GM21529 (cell line): ENCODE data around the gene ARHGEF38.
A peak's percentile ranks its signal among the peaks of the same experiment; 100 is the strongest.

Experiments
- ATAC-seq: cut with Tn5 transposase; IDR thresholded peaks from one replicate; pipeline ENCODE4 v1.9.1; 2021; ENCODE audit not compliant: unreplicated experiment

ARHGEF38 gene

GRCh38 chr4:105558277-105558676 is 5.9 kb downstream of the ARHGEF38 start:
- ATAC-seq: no peak

- no peak for ATAC-seq
Measured at GRCh38 chr4:105560421-105560848, 8.0 kb downstream of the ARHGEF38 start.

- no peak for ATAC-seq
Measured at GRCh38 chr4:105563352-105563751, 10.9 kb downstream of the ARHGEF38 start.

GRCh38 chr4:105568584-105568983 is 16.2 kb downstream of the ARHGEF38 start:
- no peak for ATAC-seq

GRCh38 chr4:105569057-105569865 is 16.8 kb downstream of the ARHGEF38 start:
- ATAC-seq: no peak

- ATAC-seq: no peak
Measured at GRCh38 chr4:105569866-105570236, 17.4 kb downstream of the ARHGEF38 start.

GRCh38 chr4:105572296-105572695 is 19.9 kb downstream of the ARHGEF38 start:
- ATAC-seq: no peak

- no peak for ATAC-seq
Measured at GRCh38 chr4:105586638-105587328, 34.4 kb downstream of the ARHGEF38 start.

- ATAC-seq: no peak
Measured at GRCh38 chr4:105587841-105588240, 35.4 kb downstream of the ARHGEF38 start.

GRCh38 chr4:105588252-105588651 is 35.8 kb downstream of the ARHGEF38 start:
- ATAC-seq: no peak

- ATAC-seq: no peak
Measured at GRCh38 chr4:105591573-105591972, 39.2 kb downstream of the ARHGEF38 start.

- peak; percentile 92 for ATAC-seq
Measured at GRCh38 chr4:105594099-105595010, 41.9 kb downstream of the ARHGEF38 start.

- ATAC-seq: no peak
Measured at GRCh38 chr4:105596684-105597083, 44.3 kb downstream of the ARHGEF38 start.

GRCh38 chr4:105598052-105598451 is 45.6 kb downstream of the ARHGEF38 start:
- ATAC-seq: no peak

- no peak for ATAC-seq
Measured at GRCh38 chr4:105598787-105599186, 46.4 kb downstream of the ARHGEF38 start.

- no peak for ATAC-seq
Measured at GRCh38 chr4:105599482-105599881, 47.1 kb downstream of the ARHGEF38 start.

- ATAC-seq: no peak
Measured at GRCh38 chr4:105599932-105600655, 47.7 kb downstream of the ARHGEF38 start.

- no peak for ATAC-seq
Measured at GRCh38 chr4:105600951-105601350, 48.5 kb downstream of the ARHGEF38 start.

- ATAC-seq: no peak
Measured at GRCh38 chr4:105601406-105601805, 49.0 kb downstream of the ARHGEF38 start.

GRCh38 chr4:105603158-105603557 is 50.7 kb downstream of the ARHGEF38 start:
- no peak for ATAC-seq

GRCh38 chr4:105605493-105605892 is 53.1 kb downstream of the ARHGEF38 start:
- no peak for ATAC-seq
